AG09309 (cell line): ENCODE data around the gene CAST.
A peak's percentile ranks its signal among the peaks of the same experiment; 100 is the strongest.

Experiments used
- DNase-seq: peaks from one replicate; pipeline ENCODE4 v3.0.0-alpha.2; 2010; ENCODE audit warnings: low read depth
- H3K4me3 ChIP-seq: 2 replicates; pipeline ENCODE4 v1.5.1; 2011; ENCODE audit warnings: mild to moderate bottlenecking, low read depth, low read length, moderate library complexity; ENCODE audit not compliant: control insufficient read depth
- CTCF ChIP-seq: IDR thresholded peaks from 2 replicates; pipeline ENCODE4 v1.5.1; 2011; ENCODE audit warnings: mild to moderate bottlenecking, low read depth, low read length, inconsistent platforms; ENCODE audit not compliant: insufficient read depth, control insufficient read depth; ENCODE audit errors: missing control alignments

Gene CAST

GRCh38 chr5:96679293-96679692, 17.1 kb downstream of the CAST start:
- TF ChIP-seq CTCF: no peak
- no peak overlapping the region for H3K4me3 ChIP-seq

GRCh38 chr5:96680759-96681470, 18.7 kb downstream of the CAST start:
- TF ChIP-seq CTCF: no peak
- H3K4me3 ChIP-seq: no peak overlapping the region
- no peak for DNase-seq

More at GRCh38 chr5:96679293-96679692, 17.1 kb downstream of the CAST start:
- DNase-seq: no peak

GRCh38 chr5:96683392-96683791, 21.2 kb downstream of the CAST start:
- no peak for DNase-seq
- no peak overlapping the region for H3K4me3 ChIP-seq
- no peak for TF ChIP-seq CTCF

DNA sequence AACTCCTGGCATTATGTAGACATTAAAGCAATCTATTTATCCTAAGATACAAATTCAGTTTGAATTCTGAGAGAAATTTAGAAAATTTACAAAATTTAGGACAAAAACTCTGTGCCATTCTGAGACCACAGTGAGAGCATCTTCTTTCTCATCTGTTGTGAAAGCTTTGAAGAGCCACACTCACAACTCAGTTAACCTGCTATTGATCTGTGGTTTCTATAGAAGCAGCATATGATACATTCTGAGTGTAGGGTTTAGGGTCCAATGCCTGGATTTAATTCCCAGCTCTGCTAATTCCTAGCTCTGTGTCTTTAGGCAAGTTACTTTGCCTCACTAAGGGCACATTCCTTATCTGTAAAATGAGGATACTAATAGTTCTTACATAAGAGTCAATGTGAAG, 21.6 kb downstream of the CAST start:
- H3K4me3 ChIP-seq: no peak overlapping the region
- TF ChIP-seq CTCF: no peak
- no peak for DNase-seq

GRCh38 chr5:96687080-96687479, 24.9 kb downstream of the CAST start:
- no peak for DNase-seq
- no peak overlapping the region for H3K4me3 ChIP-seq
- no peak for TF ChIP-seq CTCF

- no peak overlapping the region for H3K4me3 ChIP-seq
- DNase-seq: no peak
- TF ChIP-seq CTCF: peak; percentile 55
Observed at GRCh38 chr5:96687812-96688453, 25.8 kb downstream of the CAST start.
